ENCODE measurements around the gene FIGLA.

Gene FIGLA

GRCh38 chr2:70768590-70769085 is 21.8 kb downstream of the FIGLA start:
- peaks cover 42% of the 10 kb centered on the region for H3K27me3 ChIP-seq (replicated peaks)
- in situ Hi-C loops (cut with HindIII; ENCODE audit: low pct_ligation_motif_present, low sequenced_read_pairs), result no loop called here
- TF ChIP-seq CTCF (IDR thresholded peaks at IDR 0.05; ENCODE audit: low read depth, low read length, missing control alignments), result no peak

GRCh38 chr2:70767699-70768589 is 22.5 kb downstream of the FIGLA start, which contains the start of gene ADD2:
Gene ADD2 (minus strand): TSS chr2:70768200. CDS start chr2:70706408, 61,792 bp downstream.
- no peaks in the 10 kb centered on the region for H3K36me3 ChIP-seq (replicated peaks)
- in situ Hi-C loops (cut with HindIII; ENCODE audit: low pct_ligation_motif_present, low sequenced_read_pairs), result no loop called here
- H3K27me3 ChIP-seq (replicated peaks), result peaks cover 42% of the 10 kb centered on the region
- TF ChIP-seq CTCF (IDR thresholded peaks at IDR 0.05; ENCODE audit: low read depth, low read length, missing control alignments), result peak; percentile 36
- DNase-seq, result no peak
- H3K27ac ChIP-seq, result no peak within 1 kb of the TSS
- H3K4me3 ChIP-seq (ENCODE audit: low read depth, low read length), result peak within 1 kb of the TSS; percentile 30

More at GRCh38 chr2:70768590-70769085, 21.8 kb downstream of the FIGLA start:
- H3K4me3 ChIP-seq (ENCODE audit: low read depth, low read length), result no peak overlapping the region
- H3K27ac ChIP-seq, result no peak overlapping the region
- no peaks in the 10 kb centered on the region for H3K36me3 ChIP-seq (replicated peaks)
- DNase-seq, result no peak

- in situ Hi-C loops (cut with HindIII; ENCODE audit: low pct_ligation_motif_present, low sequenced_read_pairs), result no loop called here
- DNase-seq, result no peak
- Histone ChIP-seq H3K27ac (no peak overlapping the region), H3K4me3 (ENCODE audit: low read depth, low read length) (no peak overlapping the region), H3K27me3 (replicated peaks) (peaks cover 42% of the 10 kb centered on the region), H3K36me3 (replicated peaks) (no peaks in the 10 kb centered on the region)
- no peak for TF ChIP-seq CTCF (IDR thresholded peaks at IDR 0.05; ENCODE audit: low read depth, low read length, missing control alignments)
Observed at GRCh38 chr2:70767079-70767698, 23.3 kb downstream of the FIGLA start.

GRCh38 chr2:70766357-70767078 is 23.9 kb downstream of the FIGLA start:
- no peak for DNase-seq

More at GRCh38 chr2:70766357-70767078, 23.9 kb downstream of the FIGLA start:
- in situ Hi-C loops (cut with HindIII; ENCODE audit: low pct_ligation_motif_present, low sequenced_read_pairs), result no loop called here
- H3K27ac ChIP-seq, result no peak overlapping the region
- no peaks in the 10 kb centered on the region for H3K36me3 ChIP-seq (replicated peaks)
- no peak for TF ChIP-seq CTCF (IDR thresholded peaks at IDR 0.05; ENCODE audit: low read depth, low read length, missing control alignments)
- peaks cover 41% of the 10 kb centered on the region for H3K27me3 ChIP-seq (replicated peaks)
- no peak overlapping the region for H3K4me3 ChIP-seq (ENCODE audit: low read depth, low read length)

All from brain microvascular endothelial cell (primary cell).